ENCODE measurements around the gene EIF4G3.

GRCh38 chr1:20949871-20950590 is 226.7 kb downstream of the EIF4G3 start:
- no peak for TF ChIP-seq CTCF (IDR thresholded peaks at IDR 0.05)
- no peak for TF ChIP-seq POLR2AphosphoS5 (IDR thresholded peaks at IDR 0.05)

Measured in transverse colon (tissue), 4 donors.